Glomerular visceral epithelial cell (primary cell): Measurements from ENCODE around the gene KREMEN2.
A peak's percentile ranks its signal among the peaks of the same experiment; 100 is the strongest.

Experiments
- DNase-seq: peaks from one replicate; pipeline ENCODE4 v3.0.0-alpha.2; 2016; ENCODE audit errors: extremely low spot score

Gene KREMEN2

GRCh38 chr16:3004781-3005284, 40.8 kb downstream of the KREMEN2 start:
- peak; percentile 34 for DNase-seq

- no peak for DNase-seq
Observed at GRCh38 chr16:3007059-3007956, 43.2 kb downstream of the KREMEN2 start.

- no peak for DNase-seq
Observed at GRCh38 chr16:3007957-3008689, 44.0 kb downstream of the KREMEN2 start.

DNA sequence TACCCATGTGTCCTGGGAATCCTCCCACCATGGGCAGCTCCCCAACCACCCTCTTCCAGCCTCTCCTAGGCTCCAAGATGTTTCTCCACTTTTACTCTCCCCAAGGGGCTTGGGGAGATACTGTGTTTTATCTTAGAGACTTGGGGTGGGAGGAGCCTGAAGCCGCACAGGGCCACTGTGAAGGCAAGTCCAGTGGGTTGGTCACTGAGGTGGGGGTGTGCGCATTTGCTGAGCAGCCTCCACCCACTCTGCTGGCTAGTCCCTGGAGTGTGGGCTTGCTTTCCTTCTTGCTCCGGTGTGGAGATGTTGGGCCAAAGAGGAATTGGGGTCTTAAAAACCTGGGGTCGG, 44.6 kb downstream of the KREMEN2 start:
- no peak for DNase-seq

- no peak for DNase-seq
Observed at GRCh38 chr16:3009568-3010390, 45.7 kb downstream of the KREMEN2 start.

DNA sequence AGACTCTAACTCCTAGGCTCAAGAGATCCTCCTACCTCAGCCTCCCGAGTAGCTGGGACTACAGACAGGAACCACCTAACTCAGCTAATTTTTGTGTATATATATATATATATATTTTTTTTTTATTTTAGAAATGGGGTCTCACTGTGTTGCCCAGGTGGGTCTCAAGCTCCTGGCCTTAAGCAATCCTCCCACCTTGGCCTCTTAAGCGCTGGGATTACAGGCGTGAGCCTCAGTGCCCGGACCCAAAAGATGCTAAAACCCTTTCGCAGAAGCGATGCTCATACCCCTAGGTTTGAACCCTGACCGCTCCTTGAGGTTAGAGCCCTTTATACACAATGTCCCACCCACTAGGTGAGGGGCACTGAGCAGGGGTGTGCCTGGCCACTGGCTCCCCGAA, 46.4 kb downstream of the KREMEN2 start:
- no peak for DNase-seq

DNA sequence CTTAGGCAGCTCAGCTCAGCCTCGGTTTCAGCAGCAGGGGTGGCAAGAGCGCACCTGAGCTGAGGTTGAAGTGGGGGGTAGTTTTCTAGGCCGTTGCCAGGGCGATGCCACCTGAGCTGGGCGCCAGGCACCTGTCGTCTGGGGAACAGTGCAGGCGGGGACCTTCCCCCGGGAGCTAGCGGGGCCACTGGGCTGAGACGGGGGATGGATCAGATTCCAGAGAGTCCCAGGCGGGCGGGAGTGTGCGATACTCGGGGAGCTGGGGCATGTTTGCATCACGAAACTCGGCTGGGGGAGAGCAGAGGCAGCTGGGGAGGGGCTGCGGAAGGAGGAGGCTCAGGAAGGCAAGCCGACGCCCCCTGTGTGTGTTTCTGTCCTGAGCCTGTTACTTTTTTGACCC, 48.2 kb downstream of the KREMEN2 start:
- no peak for DNase-seq

DNA sequence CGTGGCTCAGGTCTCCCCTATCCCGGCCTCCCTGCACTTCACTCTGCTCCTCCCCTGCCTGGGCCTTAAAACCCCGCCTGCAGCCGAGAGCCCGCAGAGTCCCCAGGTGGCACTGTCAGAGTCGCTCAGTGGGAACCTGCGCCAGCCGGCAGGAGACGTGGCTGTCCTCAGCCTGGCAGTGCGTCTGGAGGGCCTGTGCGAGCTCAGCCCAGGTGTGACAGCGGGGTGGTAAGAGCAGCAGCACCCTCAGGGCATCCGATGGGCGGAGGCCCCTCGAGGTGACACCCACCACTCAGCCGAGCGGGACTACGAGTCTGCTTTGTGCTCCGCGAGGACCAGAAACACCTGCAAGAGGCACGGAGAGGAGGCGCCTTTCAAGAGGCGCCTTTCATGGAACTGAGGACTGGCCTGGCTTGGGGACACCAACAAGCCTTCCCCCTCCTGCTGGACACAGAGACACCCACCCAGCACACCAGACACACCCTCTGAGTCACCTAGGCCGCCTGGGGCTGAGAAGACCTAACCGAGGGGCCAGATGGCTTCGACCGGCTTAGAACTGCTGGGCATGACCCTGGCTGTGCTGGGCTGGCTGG, 48.8 kb downstream of the KREMEN2 start, which contains the start of gene CLDN9:
CLDN9 (plus strand) TSS at position 96 of the 593 bp plus-strand sequence; CDS start at position 536, 440 bp downstream.
- no peak for DNase-seq

DNA sequence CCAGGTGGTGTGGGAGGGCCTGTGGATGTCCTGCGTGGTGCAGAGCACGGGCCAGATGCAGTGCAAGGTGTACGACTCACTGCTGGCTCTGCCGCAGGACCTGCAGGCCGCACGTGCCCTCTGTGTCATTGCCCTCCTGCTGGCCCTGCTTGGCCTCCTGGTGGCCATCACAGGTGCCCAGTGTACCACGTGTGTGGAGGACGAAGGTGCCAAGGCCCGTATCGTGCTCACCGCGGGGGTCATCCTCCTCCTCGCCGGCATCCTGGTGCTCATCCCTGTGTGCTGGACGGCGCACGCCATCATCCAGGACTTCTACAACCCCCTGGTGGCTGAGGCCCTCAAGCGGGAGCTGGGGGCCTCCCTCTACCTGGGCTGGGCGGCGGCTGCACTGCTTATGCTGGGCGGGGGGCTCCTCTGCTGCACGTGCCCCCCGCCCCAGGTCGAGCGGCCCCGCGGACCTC, 49.4 kb downstream of the KREMEN2 start:
- DNase-seq = no peak

DNA sequence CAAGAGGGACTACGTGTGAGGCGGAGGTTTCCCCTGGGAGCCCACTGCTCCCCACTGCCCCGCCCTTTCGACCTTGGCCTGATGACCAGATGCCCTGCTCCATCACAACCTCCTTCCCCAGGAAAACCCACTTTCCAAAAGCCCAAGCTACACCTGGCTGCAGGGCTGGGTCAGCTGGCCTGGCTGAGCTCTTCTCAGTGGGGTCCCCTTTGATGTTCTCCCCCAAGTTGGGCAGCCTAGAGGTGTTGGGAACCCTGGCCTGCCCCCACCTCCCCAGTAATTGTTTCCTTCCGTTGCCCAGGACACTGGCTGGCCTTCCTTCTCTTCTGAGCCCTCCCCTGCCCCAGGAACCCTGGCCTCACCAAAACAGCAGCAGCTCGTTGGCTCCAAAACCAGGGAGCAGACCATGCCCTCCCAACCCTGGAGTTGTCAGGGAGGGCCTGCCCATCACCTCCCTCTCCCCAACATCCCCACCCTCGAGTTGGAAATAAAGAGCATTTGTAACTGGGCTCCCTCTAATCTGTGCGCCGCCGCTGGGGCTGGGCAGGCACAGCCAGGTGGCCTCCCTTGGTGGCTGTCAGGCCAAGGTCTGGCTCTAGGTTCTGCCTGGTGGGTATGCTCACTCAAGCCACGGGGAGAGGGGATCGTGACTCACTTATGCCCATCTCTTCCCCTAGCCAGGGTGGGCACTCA, 50.1 kb downstream of the KREMEN2 start:
- no peak for DNase-seq

- DNase-seq = no peak
Observed at GRCh38 chr16:3014971-3015370, 50.9 kb downstream of the KREMEN2 start.

DNA sequence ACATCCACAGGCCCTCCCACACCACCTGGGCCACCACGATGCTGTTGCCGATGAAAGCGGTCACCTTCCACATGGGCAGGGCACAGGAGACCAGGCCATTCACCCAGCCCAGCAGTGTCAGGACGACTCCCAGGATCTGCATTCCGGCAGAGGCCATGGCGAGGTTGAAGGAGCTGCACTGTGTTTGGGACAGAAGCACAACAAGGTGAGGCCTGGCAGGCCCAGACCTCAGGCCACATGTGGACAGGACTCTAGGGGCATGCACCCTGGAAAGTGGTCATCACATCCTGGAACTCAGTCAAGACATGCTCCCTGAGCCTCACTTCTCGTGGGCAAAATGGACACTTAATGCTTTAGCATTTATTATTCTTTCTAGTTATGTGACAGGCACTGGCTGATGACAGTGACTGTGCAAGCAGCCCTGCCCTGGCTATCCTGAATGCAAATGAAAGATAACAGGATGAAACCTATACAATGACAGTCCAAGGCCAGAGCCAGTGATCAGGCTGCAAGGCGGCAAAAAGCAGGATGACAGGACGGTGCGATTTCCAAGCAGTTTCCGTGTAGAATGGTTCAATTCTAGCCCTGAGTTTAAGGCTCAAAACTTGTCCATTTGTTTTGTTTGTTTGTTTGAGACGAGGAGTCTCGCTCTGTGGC, 51.9 kb downstream of the KREMEN2 start:
- DNase-seq = no peak

- DNase-seq = no peak
Observed at GRCh38 chr16:3017344-3017743, 53.3 kb downstream of the KREMEN2 start.
